GM19240 (cell line): ENCODE measurements around the gene COL8A2.

ENCODE experiments used
- DNase-seq: peaks from one replicate; pipeline ENCODE4 v3.0.0; 2011; ENCODE audit warnings: low spot score; ENCODE audit not compliant: insufficient read length

Gene COL8A2

GRCh38 chr1:36137226-36137625 lies 12.2 kb upstream of the COL8A2 start:
- no peak for DNase-seq

DNA sequence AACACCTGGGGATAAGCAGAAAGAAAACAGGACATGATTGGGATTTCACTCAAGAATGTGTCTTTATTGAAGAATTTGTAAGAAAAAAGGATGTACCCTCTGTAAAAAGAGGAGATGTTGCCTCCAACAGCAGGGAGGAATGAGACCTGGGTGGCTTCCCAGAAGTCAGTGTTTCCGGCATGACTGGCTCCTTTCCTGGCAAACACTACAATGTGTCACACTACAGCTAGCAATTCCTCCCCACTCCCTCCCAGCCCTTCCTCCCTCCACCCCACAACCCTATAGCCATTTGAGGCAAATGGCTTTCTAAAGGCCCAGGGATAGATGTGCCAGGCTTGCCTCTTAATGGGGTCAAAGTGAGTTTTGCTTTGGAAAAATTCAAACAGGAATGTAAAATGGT lies 11.5 kb upstream of the COL8A2 start:
- no peak for DNase-seq

- DNase-seq: no peak
These were observed 10.8 kb upstream of the COL8A2 start for GRCh38 chr1:36135796-36136195.

- no peak for DNase-seq
These were observed 10.3 kb upstream of the COL8A2 start for GRCh38 chr1:36135330-36135667.

DNA sequence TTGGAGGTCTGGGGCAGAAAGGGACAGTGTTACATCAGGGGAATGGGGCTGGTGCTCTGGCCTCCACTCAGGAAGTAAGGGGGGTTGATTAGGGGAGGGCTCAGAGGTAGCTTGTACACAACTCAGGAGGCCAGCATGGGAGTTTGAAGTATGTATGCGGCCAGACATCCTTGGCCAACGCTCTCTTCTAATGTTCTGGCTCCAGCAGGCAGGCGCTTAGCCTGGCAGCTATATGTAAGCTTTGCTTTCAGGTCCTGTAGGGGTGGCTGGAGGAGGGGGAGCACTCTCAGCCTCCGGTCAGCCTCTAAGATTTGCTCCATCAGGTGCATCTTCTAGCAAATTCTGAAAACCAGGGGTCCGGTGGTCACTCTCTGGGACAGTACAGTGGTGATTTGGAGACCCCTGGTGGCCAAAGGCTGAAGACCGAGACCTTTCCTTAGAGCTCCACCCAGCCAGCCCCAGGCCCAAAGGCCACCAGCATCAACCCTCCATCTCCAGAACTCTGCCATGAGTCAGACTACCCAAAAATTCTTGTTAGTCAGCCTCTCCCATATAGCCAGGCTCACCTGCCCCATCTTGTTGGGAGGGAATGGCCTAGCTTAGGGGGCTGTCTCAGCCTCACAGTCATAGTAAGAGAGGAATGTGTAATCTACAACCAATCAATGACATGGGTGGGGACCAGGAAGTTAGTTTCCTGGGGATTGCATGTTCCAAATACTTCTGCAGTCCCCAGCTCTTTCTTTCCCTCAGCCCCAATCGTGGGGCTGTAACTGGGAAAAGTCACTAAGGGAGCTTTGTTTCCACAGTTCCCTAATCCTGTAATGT lies 9.7 kb upstream of the COL8A2 start:
- DNase-seq: no peak

DNA sequence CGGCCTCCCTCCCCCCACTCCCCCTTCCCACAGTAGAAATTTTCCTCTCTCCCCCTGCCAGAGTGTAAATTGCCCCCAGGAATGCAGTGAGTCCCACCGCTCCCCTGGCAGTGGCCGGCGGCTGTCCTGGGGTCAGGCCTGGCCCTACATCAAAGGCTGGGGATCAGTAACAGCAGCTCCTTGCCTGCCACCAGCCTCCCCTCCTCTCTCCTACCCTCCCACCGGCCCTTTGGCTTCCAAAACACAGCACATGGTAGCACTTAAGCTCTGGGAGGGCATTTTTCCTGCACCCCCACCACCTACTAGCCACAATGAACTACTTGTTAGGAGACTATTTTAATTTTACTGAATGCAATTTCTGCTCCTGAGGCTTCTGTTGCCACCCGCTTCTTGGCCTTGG lies 9.0 kb upstream of the COL8A2 start:
- no peak for DNase-seq

DNA sequence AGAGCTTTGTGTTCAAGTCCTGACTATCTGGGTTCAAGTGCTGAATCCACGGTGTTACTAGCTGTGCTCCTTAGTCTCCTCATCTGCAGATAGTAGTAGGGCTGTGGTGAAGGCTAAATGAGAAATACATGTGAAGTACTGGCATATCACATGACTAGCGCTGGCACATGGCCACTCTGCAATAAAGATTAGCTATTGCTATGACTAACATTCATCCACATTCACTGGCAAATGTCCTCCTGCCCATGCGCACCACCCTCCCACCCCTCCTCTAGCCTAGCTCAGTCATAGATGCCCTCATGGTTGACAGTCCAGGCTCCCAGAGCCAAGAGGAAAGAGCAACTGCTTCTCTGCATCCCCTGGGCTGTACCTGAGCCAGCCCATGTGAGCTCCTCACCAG lies 8.5 kb upstream of the COL8A2 start:
- DNase-seq: no peak

GRCh38 chr1:36132029-36132428 lies 7.0 kb upstream of the COL8A2 start:
- DNase-seq: no peak

DNA sequence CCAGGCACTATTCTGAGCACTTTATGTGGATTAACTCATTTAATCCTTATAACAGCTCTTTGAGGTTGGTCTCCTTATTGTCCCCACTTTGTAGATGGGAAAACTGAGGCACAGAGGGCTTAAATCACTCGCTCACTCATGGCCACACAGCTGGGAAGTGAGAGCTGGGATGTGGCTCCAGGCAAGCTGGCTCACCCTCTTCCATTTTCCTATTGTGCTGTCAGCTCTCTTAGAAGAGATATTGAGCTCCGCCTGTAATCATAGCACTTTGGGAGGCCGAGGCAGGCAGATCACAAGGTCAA lies 3.8 kb upstream of the COL8A2 start:
- no peak for DNase-seq

DNA sequence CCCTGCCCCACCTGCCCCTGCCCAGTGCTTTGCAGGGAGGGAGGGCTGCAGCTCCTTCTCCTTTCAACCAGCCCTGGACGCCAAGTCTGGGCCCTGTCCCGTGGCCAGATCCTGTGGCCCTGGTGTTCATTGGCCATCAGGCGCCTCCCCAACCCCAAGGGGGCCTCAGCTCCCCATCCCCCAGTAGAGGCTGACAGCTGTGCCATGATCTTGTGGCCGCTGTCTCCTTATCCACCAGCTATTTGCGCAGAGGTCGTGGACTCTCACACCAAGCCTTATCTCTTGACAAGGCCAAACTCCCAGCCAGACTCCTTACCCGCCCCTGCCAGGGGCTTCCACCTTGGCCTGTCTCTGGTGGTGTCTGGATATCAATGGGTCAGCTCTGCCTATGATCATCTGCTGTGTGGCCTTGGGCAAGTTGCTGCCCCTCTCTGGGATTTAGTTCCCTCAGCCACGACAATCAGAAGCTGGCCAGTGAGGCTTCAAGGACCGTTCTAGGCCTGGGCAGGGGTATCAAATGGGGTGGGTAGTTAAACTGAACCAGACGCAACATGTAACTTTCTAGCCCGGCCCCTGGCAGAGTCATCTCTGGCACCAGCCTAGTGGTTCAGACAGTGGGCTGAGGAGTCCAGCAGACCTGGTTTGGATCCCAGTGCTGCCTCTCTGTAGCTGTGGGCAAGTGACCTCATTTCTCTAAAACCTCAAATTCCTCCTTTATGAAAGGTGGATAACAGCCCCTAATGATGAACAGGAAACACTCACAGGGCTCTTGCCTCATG lies 3.3 kb upstream of the COL8A2 start:
- DNase-seq: no peak

DNA sequence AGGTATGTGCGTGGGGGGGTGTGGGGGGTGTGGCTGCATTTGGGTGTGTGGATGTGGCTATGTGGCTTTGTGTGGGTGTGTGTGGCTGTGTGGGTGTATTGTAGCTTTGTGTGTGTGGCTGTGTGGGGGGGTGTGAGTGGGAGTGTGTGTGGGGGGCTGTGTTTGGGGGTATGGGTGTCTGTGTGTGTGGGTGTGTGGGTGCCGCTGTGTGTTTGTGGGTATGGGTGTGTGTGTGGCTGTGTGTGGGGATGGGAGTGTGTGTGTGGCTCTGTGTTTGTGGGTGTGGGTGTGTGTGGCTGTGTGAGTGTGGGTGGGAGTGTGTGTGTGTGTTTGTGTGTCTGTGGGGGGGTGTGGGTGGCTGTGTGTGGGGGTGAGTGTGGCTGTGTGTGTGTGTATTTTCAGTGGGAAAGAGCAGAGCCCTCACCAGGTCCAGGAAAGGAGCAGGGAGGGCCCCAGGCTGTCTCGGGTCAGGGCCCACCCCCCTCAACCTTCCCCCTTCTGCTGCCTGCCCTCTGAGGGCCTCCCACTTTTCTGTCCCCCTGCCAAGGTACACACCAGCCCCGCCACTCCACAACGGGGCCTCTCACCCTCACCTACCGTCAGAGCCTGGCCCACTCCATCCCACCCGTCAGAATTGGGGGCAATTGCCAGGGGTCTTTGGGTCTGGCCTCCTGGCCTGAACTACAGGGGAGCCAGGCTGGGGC lies 1.9 kb upstream of the COL8A2 start:
- no peak for DNase-seq

DNA sequence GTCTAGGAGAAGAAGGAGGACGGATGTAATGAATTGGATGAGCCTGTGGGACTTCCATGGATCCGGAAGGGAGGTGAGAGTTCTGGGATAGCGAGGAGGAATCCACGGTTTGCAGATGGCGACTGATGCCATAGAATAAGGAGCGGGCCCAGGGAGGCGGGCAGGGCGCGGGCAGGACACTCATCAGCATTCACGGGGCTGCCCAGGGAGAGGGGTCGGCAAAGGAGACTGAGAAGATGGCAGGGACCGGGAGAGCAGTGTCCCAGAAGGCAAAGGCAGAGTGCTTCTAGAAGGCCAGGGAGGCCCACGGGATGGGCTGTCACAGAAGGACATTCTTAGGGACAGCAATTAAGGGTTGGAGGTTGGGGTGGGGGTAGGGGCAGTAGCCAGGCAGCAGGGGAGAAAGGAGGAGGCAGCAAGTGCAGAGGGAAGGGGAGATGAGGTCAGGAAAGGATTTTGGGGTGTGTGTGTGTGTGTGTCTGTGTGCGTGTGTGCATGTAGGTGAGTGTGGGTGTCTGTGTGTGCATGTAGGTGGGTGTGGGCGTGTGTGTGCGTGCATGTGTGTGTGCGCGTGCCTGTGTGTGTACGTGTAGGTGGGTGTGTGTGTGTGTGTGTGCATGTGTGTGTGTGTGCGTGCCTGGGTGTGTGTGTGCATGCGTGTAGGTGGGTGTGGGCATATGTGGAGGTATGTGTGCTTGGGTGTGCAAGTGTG lies 1.1 kb upstream of the COL8A2 start:
- no peak for DNase-seq

DNA sequence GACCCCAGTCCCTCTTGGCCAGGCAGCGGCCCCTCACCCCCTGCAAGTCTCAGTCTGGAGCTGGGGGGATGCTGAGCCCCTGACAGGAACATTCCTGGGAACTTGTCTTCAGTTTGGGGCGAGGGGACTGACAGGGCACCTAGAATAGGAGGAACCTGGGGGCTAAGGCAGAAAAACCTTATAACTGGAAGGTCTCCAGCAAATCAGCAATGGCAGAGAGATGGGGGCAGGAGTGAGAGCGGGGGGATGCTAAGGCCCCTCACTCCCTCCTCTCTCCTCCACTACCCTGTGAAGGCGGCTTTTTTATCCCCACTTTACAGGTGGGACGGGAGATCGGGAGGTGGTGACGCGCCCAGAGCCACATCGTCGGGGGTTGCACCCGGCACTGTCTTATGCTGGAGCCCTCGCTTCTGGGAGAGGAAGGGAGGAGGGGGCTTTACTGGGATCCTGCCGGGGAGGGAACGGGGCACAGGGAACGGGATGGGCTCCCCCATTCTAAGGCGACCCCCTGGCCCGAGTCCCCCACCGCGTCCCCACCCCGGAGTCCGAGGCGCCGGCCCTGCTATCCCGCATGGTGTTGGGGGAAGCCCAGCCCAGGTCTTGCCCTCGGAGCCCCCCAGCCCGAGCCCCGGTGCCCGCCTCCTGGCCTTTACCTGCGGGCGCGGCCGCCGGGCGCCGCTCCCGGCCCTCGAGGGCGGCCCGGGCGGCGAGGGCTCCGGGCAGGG lies 456 bp downstream of the COL8A2 start:
- no peak for DNase-seq

DNA sequence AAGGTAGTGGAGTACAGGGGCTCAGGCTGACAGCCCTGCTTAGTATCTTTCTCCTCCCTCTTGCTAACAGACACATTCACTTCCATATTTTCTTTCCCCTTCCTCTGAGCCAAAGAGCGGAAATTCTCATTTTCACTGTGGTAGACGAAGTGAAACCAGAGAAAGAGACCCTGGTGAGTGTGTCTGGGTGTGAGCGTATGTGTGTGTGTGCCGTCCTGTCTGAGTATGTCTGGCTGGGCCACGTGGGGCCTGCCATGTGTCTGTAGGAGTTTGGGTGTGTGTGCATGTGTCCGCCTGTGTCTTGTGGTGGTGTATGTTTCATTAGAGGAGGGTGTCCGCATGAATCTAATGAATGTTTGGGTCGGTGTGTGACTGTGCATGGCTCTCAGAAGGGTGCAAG lies 1.7 kb downstream of the COL8A2 start:
- DNase-seq: peak; percentile 59

GRCh38 chr1:36122062-36123030 lies 2.7 kb downstream of the COL8A2 start:
- no peak for DNase-seq

GRCh38 chr1:36119456-36119855 lies 5.6 kb downstream of the COL8A2 start:
- no peak for DNase-seq

DNA sequence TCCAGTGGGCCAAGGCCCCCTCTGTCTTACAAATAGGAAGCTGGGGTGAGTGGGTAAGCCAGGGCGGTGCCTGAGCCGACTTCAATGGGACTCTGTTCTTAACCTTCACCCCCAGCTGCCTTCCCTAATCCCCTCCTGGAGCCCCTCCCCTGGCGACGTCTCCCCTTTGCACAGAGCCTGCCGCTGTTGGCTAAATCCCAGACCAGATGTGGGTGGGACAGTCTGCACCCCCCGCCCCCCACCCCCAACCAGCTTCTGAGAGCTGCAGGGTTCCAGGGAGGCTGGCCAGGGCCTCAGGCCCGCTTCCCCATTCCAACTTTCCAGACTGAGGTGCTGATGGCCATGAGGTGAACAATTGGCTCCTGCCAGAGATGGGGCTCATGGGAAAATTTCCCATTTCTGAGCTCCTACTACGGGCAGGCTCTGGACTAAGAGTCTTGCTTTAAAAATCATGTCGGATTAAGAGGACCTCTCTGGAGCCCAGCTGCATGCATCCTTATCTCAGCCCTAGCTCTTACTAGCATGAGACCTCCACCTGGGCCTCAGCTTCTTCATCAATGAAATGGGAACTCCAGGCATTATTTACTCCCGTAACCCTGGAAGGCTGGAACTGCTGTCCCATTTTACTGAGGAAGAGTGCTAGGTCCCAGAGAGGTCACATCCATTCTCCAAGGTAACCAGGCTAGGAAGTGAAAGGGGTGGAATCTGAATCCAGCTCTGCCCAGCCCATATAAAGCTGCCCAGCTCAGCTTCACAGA lies 6.4 kb downstream of the COL8A2 start:
- DNase-seq: no peak

DNA sequence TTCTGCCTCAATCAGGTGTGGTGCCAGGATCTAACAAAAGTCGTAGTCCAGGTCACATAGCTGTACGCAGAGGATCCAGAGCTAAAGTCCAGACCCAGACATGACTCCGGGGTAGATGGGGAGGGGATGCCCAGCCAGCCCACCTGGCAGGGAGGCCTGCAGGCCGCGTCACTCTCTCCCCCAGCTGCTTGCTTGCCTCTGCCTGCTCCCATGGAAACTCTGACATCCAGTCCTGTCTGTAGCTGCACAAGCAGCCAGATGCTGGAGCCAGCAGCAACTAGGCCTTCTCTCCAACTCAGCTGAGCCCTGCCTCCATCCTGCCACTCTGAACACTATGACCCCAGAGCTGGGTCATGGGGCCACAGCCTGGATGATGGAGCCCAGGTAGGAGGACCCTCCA lies 8.1 kb downstream of the COL8A2 start:
- DNase-seq: no peak

GRCh38 chr1:36115931-36116330 lies 9.1 kb downstream of the COL8A2 start:
- DNase-seq: no peak
